DOHH2 (cell line): ENCODE results near the gene NR3C2.

Experiments used
- H3F3A ChIP-seq: fragments of 200-600 bp; sonication (generic), shearing (Covaris generic); 2 replicates; pipeline ENCODE4 v1.6.0; 2016; ENCODE audit warnings: antibody characterized with exemption, mild to moderate bottlenecking; ENCODE audit not compliant: control insufficient read depth, insufficient read depth
- H3K27ac ChIP-seq: fragments of 200-600 bp; sonication (generic); 2 replicates; pipeline ENCODE4 v1.5.1; 2014; ENCODE audit warnings: low read depth, mild to moderate bottlenecking, low read length, moderate library complexity
- H3K27me3 ChIP-seq: fragments of 200-600 bp; sonication (generic); 2 replicates; pipeline ENCODE4 v1.6.1; 2014; ENCODE audit warnings: mild to moderate bottlenecking, low read length, mixed read lengths; ENCODE audit not compliant: control insufficient read depth
- H3K36me3 ChIP-seq: fragments of 200-600 bp; sonication (generic); 2 replicates; pipeline ENCODE4 v1.6.1; 2014; ENCODE audit warnings: mild to moderate bottlenecking, low read length, moderate library complexity, mixed read lengths; ENCODE audit not compliant: control insufficient read depth
- H3K4me1 ChIP-seq: fragments of 200-600 bp; sonication (generic); 2 replicates; pipeline ENCODE4 v1.6.1; 2014; ENCODE audit warnings: mild to moderate bottlenecking, low read length, mixed read lengths; ENCODE audit not compliant: control insufficient read depth
- H3K4me2 ChIP-seq: fragments of 200-600 bp; sonication (generic); 2 replicates; pipeline ENCODE4 v1.6.0; 2014; ENCODE audit warnings: mild to moderate bottlenecking, low read length, moderate library complexity
- H3K4me3 ChIP-seq: fragments of 200-600 bp; sonication (generic); 2 replicates; pipeline ENCODE4 v1.5.1; 2014; ENCODE audit warnings: mild to moderate bottlenecking, low read length, mixed read lengths
- H3K79me2 ChIP-seq: fragments of 200-600 bp; sonication (generic); 2 replicates; pipeline ENCODE4 v1.6.1; 2014; ENCODE audit warnings: mild to moderate bottlenecking, low read length, mixed read lengths; ENCODE audit not compliant: control insufficient read depth
- H3K9me2 ChIP-seq: fragments of 200-600 bp; sonication (generic); replicated peaks from 2 replicates; pipeline ENCODE4 v1.6.1; 2014; ENCODE audit warnings: mild to moderate bottlenecking, low read length, mixed read lengths; ENCODE audit not compliant: control insufficient read depth
- H3K9me3 ChIP-seq: fragments of 200-600 bp; sonication (generic); 2 replicates; pipeline ENCODE4 v1.6.1; 2014; ENCODE audit warnings: antibody characterized with exemption, low read length, mixed read lengths; ENCODE audit not compliant: control insufficient read depth, insufficient read depth
- H4K20me1 ChIP-seq: fragments of 200-600 bp; sonication (generic); 2 replicates; pipeline ENCODE4 v1.6.0; 2014; ENCODE audit warnings: low read depth, mild to moderate bottlenecking, antibody characterized with exemption, low read length, moderate library complexity; ENCODE audit not compliant: control insufficient read depth, insufficient read depth
- EZH2phosphoT487 ChIP-seq: fragments of 200-600 bp; sonication (generic); IDR thresholded peaks from 2 replicates; pipeline ENCODE4 v1.6.1; 2017; ENCODE audit warnings: borderline replicate concordance, mild to moderate bottlenecking, antibody characterized with exemption, low read length, moderate library complexity, mixed read lengths
- TF ChIP-seq, protein P1 (sequence below): fragments of 200-600 bp; sonication (generic); IDR thresholded peaks from one replicate; pipeline ENCODE4 v1.5.1; 2014; ENCODE audit warnings: antibody characterized with exemption, mild to moderate bottlenecking, low read depth, low read length; ENCODE audit not compliant: poor library complexity, severe bottlenecking

Gene NR3C2

DNA sequence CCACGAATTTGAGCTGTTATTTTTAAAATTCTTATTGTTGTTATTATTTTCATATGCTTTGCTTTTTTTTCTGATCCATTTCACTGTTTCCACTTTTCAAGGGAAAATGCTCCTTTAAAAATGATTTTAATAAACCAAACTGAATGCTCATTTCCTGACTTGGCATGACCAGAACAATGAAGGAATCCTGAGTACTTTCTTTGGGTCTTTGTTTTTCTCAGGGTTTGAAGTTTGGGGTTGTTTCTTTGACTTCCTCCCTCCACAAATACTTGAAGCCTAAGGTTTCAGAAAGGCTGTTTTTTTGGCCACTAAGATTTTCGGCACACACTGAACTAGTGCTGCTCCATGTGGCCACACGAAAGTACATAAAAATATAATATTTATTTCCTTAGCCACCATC lies 171.0 kb downstream of the NR3C2 start:
- Histone ChIP-seq H3K4me3 (no peak overlapping the region), H3K27me3 (no peaks in the 10 kb centered on the region), H3K9me3 (no peaks in the 10 kb centered on the region), H3K27ac (no peak overlapping the region), H3K4me2 (no peak overlapping the region), H3F3A (no peaks in the 10 kb centered on the region), H3K36me3 (no peaks in the 10 kb centered on the region), H4K20me1 (no peaks in the 10 kb centered on the region), H3K9me2 (no peaks in the 10 kb centered on the region), H3K79me2 (no peaks in the 10 kb centered on the region), H3K4me1 (no peaks in the 10 kb centered on the region)
- TF ChIP-seq, protein P1, sequence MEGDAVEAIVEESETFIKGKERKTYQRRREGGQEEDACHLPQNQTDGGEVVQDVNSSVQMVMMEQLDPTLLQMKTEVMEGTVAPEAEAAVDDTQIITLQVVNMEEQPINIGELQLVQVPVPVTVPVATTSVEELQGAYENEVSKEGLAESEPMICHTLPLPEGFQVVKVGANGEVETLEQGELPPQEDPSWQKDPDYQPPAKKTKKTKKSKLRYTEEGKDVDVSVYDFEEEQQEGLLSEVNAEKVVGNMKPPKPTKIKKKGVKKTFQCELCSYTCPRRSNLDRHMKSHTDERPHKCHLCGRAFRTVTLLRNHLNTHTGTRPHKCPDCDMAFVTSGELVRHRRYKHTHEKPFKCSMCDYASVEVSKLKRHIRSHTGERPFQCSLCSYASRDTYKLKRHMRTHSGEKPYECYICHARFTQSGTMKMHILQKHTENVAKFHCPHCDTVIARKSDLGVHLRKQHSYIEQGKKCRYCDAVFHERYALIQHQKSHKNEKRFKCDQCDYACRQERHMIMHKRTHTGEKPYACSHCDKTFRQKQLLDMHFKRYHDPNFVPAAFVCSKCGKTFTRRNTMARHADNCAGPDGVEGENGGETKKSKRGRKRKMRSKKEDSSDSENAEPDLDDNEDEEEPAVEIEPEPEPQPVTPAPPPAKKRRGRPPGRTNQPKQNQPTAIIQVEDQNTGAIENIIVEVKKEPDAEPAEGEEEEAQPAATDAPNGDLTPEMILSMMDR: no peak
- TF ChIP-seq EZH2phosphoT487: no peak

DNA sequence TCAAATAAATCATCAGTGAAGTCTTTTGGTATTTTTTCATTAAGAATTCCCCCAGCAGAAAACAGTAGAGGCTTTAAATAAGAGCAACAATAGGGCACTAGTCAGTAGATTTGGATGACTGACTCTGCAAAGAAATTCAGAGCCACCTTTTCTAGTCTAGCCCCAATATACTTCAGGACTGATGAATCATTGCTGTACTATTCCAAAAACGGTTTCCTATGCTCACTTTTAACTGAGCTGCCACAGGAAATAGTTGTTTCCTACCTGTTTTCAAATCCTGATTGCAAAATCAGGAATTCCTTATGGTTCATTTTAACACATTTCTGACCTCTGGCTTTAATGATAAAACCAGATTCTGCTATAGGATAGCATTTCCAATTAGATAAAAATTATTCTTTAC lies 171.6 kb downstream of the NR3C2 start:
- no peaks in the 10 kb centered on the region for H3K9me2 ChIP-seq
- no peaks in the 10 kb centered on the region for H3F3A ChIP-seq
- no peak overlapping the region for H3K4me3 ChIP-seq
- H3K4me1 ChIP-seq: no peaks in the 10 kb centered on the region
- TF ChIP-seq, protein P1: no peak
- TF ChIP-seq EZH2phosphoT487: no peak
- no peaks in the 10 kb centered on the region for H3K27me3 ChIP-seq
- no peaks in the 10 kb centered on the region for H3K36me3 ChIP-seq
- H3K4me2 ChIP-seq: no peak overlapping the region
- H4K20me1 ChIP-seq: no peaks in the 10 kb centered on the region
- H3K9me3 ChIP-seq: no peaks in the 10 kb centered on the region
- H3K27ac ChIP-seq: no peak overlapping the region
- H3K79me2 ChIP-seq: no peaks in the 10 kb centered on the region

DNA sequence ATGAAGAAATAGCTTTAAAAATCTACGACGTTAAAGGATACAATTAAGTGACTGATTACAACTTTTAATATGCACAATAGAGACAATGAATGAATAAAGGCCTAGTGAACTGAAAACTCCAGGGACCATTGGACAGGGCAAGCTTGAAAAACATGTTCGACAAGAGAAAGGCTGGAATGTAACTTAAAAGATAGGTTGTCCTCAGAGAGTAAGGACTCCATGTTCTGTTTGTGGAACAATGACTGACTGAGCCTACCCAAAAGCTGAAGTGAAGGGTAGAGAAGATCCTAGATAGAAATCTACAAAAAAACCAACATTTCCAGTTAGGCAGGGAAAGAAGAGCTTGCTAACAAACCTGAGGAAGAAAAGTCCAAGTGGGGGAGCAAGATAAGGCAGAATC lies 173.4 kb downstream of the NR3C2 start:
- TF ChIP-seq, protein P1: no peak
- TF ChIP-seq EZH2phosphoT487: no peak
- no peak overlapping the region for H3K4me2 ChIP-seq

GRCh38 chr4:148266921-148267320 lies 175.3 kb downstream of the NR3C2 start:
- Histone ChIP-seq H3K36me3 (no peaks in the 10 kb centered on the region), H3F3A (no peaks in the 10 kb centered on the region), H3K4me3 (no peak overlapping the region), H3K27me3 (no peaks in the 10 kb centered on the region), H3K4me2 (no peak overlapping the region), H3K27ac (no peak overlapping the region), H3K9me2 (no peaks in the 10 kb centered on the region), H3K9me3 (no peaks in the 10 kb centered on the region), H3K79me2 (no peaks in the 10 kb centered on the region), H4K20me1 (no peaks in the 10 kb centered on the region), H3K4me1 (no peaks in the 10 kb centered on the region)
- TF ChIP-seq, protein P1: no peak
- TF ChIP-seq EZH2phosphoT487: no peak

More for the DNA sequence above, 173.4 kb downstream of the NR3C2 start:
- no peaks in the 10 kb centered on the region for H4K20me1 ChIP-seq
- H3K27me3 ChIP-seq: no peaks in the 10 kb centered on the region
- no peaks in the 10 kb centered on the region for H3K9me2 ChIP-seq
- no peaks in the 10 kb centered on the region for H3K9me3 ChIP-seq
- no peaks in the 10 kb centered on the region for H3K79me2 ChIP-seq
- no peaks in the 10 kb centered on the region for H3K36me3 ChIP-seq
- H3K4me1 ChIP-seq: no peaks in the 10 kb centered on the region
- no peak overlapping the region for H3K4me3 ChIP-seq
- no peak overlapping the region for H3K27ac ChIP-seq
- no peaks in the 10 kb centered on the region for H3F3A ChIP-seq
